OCI-LY7 (cell line): ENCODE results near the gene MEGF6. TPM values are rescaled to one million over a fixed set of nuclear protein-coding genes. Genes with fewer than 3 reads are reported as not detected.

Source experiments
- BruUV-seq: library from RNA; stranded (reverse); fragments of 400-500 nt; replicated peaks from 2 replicates; lab custom pipeline; 2021; lab: Mats Ljungman, UMichigan
- CTCF ChIA-PET: fragments of 300-600 bp; sonication (Branson Sonifier 250); formaldehyde crosslinking; loops from one replicate; lab custom pipeline; 2022; ENCODE audit warnings: antibody characterized with exemption; ENCODE audit not compliant: unreplicated experiment; lab: Charles Lee
- POLR2A ChIA-PET: fragments of 300-600 bp; sonication (Branson Sonifier 250); formaldehyde crosslinking; loops from one replicate; lab custom pipeline; 2022; ENCODE audit warnings: antibody characterized with exemption; lab: Charles Lee
- DNase-seq: peaks from one replicate; pipeline ENCODE4 v3.0.0-alpha.2; 2015; ENCODE audit warnings: low spot score
- H2AFZ ChIP-seq: fragments of 200-600 bp; sonication (generic), shearing (Covaris generic); 2 replicates; pipeline ENCODE4 v1.6.1; 2014; ENCODE audit warnings: mild to moderate bottlenecking, antibody characterized with exemption, low read length, moderate library complexity
- H3K27ac ChIP-seq: fragments of 200-600 bp; sonication (generic); 2 replicates; pipeline ENCODE4 v1.5.1; 2014; ENCODE audit warnings: mixed run types, low read depth, mild to moderate bottlenecking, moderate library complexity, low read length, inconsistent platforms; ENCODE audit not compliant: poor library complexity, severe bottlenecking
- H3K36me3 ChIP-seq: fragments of 200-600 bp; sonication (generic); 2 replicates; pipeline ENCODE4 v1.6.1; 2014; ENCODE audit warnings: mild to moderate bottlenecking, antibody characterized with exemption, low read length, moderate library complexity, mixed read lengths; ENCODE audit not compliant: insufficient read depth
- H3K4me1 ChIP-seq: fragments of 200-600 bp; sonication (generic); 2 replicates; pipeline ENCODE4 v1.5.1; 2014; ENCODE audit warnings: mild to moderate bottlenecking, low read length; ENCODE audit not compliant: insufficient read depth, poor library complexity, severe bottlenecking
- H3K4me2 ChIP-seq: fragments of 200-600 bp; sonication (generic); 2 replicates; pipeline ENCODE4 v1.6.1; 2014; ENCODE audit warnings: mild to moderate bottlenecking, low read length
- H3K4me3 ChIP-seq: fragments of 200-600 bp; sonication (generic); 2 replicates; pipeline ENCODE4 v1.5.1; 2014; ENCODE audit warnings: mild to moderate bottlenecking, low read depth, low read length; ENCODE audit not compliant: poor library complexity, severe bottlenecking
- H3K79me2 ChIP-seq: fragments of 200-600 bp; sonication (generic); 2 replicates; pipeline ENCODE4 v1.6.1; 2016; ENCODE audit warnings: low read depth, mild to moderate bottlenecking, low read length, moderate library complexity, mixed read lengths; ENCODE audit not compliant: insufficient read depth
- H3K9me2 ChIP-seq: fragments of 200-600 bp; sonication (generic); 2 replicates; pipeline ENCODE4 v1.6.1; 2016; ENCODE audit warnings: mild to moderate bottlenecking, low read length, mixed read lengths; ENCODE audit not compliant: insufficient read depth
- H3K9me3 ChIP-seq: fragments of 200-600 bp; sonication (generic); 2 replicates; pipeline ENCODE4 v1.6.1; 2014; ENCODE audit warnings: mild to moderate bottlenecking, mixed run types, low read length, mixed read lengths
- H4K20me1 ChIP-seq: fragments of 200-600 bp; sonication (generic); 2 replicates; pipeline ENCODE4 v1.6.1; 2014; ENCODE audit warnings: mild to moderate bottlenecking, antibody characterized with exemption, low read length, moderate library complexity, mixed read lengths; ENCODE audit not compliant: insufficient read depth
- CTCF ChIP-seq: fragments of 200-600 bp; sonication (generic); conservative IDR thresholded peaks from 2 replicates; pipeline ENCODE4 v1.5.1; 2014; ENCODE audit warnings: mild to moderate bottlenecking, antibody characterized with exemption, low read length, moderate library complexity, mixed read lengths
- EZH2phosphoT487 ChIP-seq: fragments of 200-600 bp; sonication (generic); IDR thresholded peaks from 2 replicates; pipeline ENCODE4 v1.6.1; 2018; ENCODE audit warnings: low read depth, borderline replicate concordance, mild to moderate bottlenecking, mixed run types, antibody characterized with exemption, low read length, moderate library complexity, mixed read lengths
- intact Hi-C: fragments of 100-400 bp; cut with micrococcal nuclease; formaldehyde crosslinking; loops from one replicate; pipeline ENCODE4 v1.10.0; 2022; ENCODE audit not compliant: unreplicated experiment
- total RNA-seq, 2 experiments: library from RNA; depleted of rRNA in 1 of 2; stranded (reverse); fragments of >200 nt in 1 of 2; shearing (Covaris generic) in 1 of 2; gene quantifications; 2 replicates each; pipeline ENCODE4 v1.2.3, GENCODE V29; 2014 to 2022

MEGF6 gene
- total RNA-seq, 2 experiments from 2014 or later = 0.15 to 0.32 TPM

- CTCF ChIA-PET = no interaction called here
- H2AFZ ChIP-seq = no peak overlapping the region
Measured at GRCh38 chr1:3548156-3548893, 63.0 kb downstream of the MEGF6 start.

DNA sequence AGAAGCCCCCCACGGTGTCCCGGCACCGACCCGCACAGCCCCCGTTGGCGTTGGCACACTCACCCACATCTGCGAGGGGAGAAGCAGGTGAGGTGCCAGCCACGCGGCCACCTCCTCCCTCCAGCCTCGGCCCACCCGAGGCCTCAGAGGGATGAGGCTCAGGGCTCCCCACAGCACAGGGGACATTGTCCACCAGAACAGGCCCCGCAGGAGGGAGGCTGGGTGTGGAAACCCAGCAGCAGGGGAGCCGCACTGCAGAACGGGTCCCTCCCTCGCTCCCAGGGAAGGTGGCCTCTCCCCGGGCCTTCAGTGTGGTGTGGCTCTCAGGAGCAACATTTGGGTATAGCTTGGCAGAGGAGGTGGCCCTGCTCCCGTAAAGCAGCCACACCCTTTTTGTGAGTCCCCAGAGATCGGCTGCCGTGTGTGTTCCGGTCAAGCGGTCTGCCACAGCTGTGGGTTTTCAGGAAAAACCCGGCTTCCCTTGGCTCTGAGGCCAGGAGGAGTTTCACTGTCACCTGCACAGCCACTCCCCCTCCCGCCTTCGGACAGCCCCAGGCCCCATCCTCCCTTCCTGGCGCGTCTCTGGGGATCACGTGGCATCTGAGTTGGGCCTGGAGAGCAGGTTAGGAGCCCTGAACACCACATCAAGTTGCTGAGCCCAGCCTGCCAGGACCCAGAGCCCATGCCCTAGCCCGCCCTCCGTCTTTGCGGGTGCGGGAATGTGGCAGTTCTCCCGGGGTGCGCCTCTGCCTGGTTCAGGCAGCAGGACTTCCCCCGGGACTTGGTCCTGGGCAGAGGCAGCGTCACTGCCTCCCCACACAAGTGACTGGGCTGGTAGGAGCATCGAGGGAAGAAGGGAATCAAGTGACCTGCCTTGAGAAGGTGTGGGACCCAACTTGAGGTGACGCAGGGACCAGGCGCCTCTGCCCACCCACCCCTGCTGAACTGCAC lies 64.0 kb downstream of the MEGF6 start:
- CTCF ChIA-PET = no interaction called here
- no peaks in the 10 kb centered on the region for H3K36me3 ChIP-seq
- H3K27ac ChIP-seq = no peak overlapping the region
- intact Hi-C loops = no loop called here
- H3K9me3 ChIP-seq = no peaks in the 10 kb centered on the region
- no TSS peak for BruUV-seq
- H3K79me2 ChIP-seq = no peaks in the 10 kb centered on the region
- no peak overlapping the region for H2AFZ ChIP-seq
- H3K4me1 ChIP-seq = no peaks in the 10 kb centered on the region
- no peak for DNase-seq
- H3K4me3 ChIP-seq = no peak overlapping the region
- H4K20me1 ChIP-seq = no peaks in the 10 kb centered on the region
- POLR2A ChIA-PET = no interaction called here
- TF ChIP-seq CTCF (no peak), EZH2phosphoT487 (no peak)
- no peaks in the 10 kb centered on the region for H3K9me2 ChIP-seq
- no peak overlapping the region for H3K4me2 ChIP-seq

More at GRCh38 chr1:3548156-3548893, 63.0 kb downstream of the MEGF6 start:
- no peak for DNase-seq
- Histone ChIP-seq H3K9me3 (no peaks in the 10 kb centered on the region), H3K27ac (no peak overlapping the region), H3K9me2 (no peaks in the 10 kb centered on the region), H3K4me1 (no peaks in the 10 kb centered on the region), H3K36me3 (no peaks in the 10 kb centered on the region), H3K4me2 (no peak overlapping the region), H3K4me3 (no peak overlapping the region), H4K20me1 (no peaks in the 10 kb centered on the region), H3K79me2 (no peaks in the 10 kb centered on the region)
- BruUV-seq = no TSS peak
- intact Hi-C loops = no loop called here
- POLR2A ChIA-PET = no interaction called here
- TF ChIP-seq CTCF = no peak
- TF ChIP-seq EZH2phosphoT487 = no peak
